NT2/D1 (cell line): ENCODE results near the gene RNF220.

Source experiments
- SUZ12 ChIP-seq: IDR thresholded peaks from 2 replicates; pipeline ENCODE4 v1.6.1; 2011; ENCODE audit not compliant: insufficient read length, insufficient read depth; ENCODE audit errors: extremely low read depth
- YY1 ChIP-seq: IDR thresholded peaks from 2 replicates; pipeline ENCODE4 v1.6.1; 2011; ENCODE audit not compliant: insufficient read length, insufficient read depth
- ZNF274 ChIP-seq: IDR thresholded peaks from 2 replicates; pipeline ENCODE4 v1.6.1; 2011; ENCODE audit warnings: mild to moderate bottlenecking, low read depth, low read length

- no peak for TF ChIP-seq ZNF274
- TF ChIP-seq YY1: no peak
- TF ChIP-seq SUZ12: no peak
Observed at GRCh38 chr1:44630116-44630515, 225.1 kb downstream of the RNF220 start.
